Gastrocnemius medialis (tissue), 4 donors: ENCODE results near the gene MN1. TPM values are rescaled to one million over a fixed set of nuclear protein-coding genes. Genes with fewer than 3 reads are reported as not detected.

Experiments used
- ATAC-seq, 2 donors: fragments of 150-250 bp; one replicate each; pipeline ENCODE4 v1.9.1; 2016
- DNase-seq, 2 donors: peaks; one replicate each; pipeline ENCODE4 v3.0.0-alpha.2; 2019
- H3K27ac ChIP-seq, 4 donors: fragments of 200-600 bp; sonication (generic); 1 replicate in 1 of 4; 2 replicates in 3 of 4; pipeline ENCODE4 v1.5.1; 2016 to 2018; ENCODE audit warnings: mild to moderate bottlenecking in 2 of 4, moderate library complexity in 1 of 4
- H3K27me3 ChIP-seq, 3 donors: fragments of 200-600 bp; sonication (generic) in 2 of 3; 1 replicate in 1 of 3; 2 replicates in 2 of 3; pipeline versions ENCODE4 v1.5.1 to v1.6.0; 2016 to 2019; ENCODE audit warnings: mild to moderate bottlenecking in 1 of 3, moderate library complexity in 1 of 3
- H3K36me3 ChIP-seq, 2 donors: fragments of 200-600 bp; sonication (generic) in 1 of 2; one replicate each; pipeline ENCODE4 v1.5.1; 2017 to 2018
- H3K4me1 ChIP-seq, 2 donors: fragments of 200-600 bp; sonication (generic) in 1 of 2; one replicate each; pipeline ENCODE4 v1.5.1; 2016 to 2017; ENCODE audit warnings: mild to moderate bottlenecking in 2 of 2
- H3K4me3 ChIP-seq, 4 donors: fragments of 200-600 bp; sonication (generic) in 3 of 4; 1 replicate in 1 of 4; 2 replicates in 3 of 4; pipeline ENCODE4 v1.5.1; 2016 to 2019; ENCODE audit warnings: mild to moderate bottlenecking in 2 of 4
- H3K9me3 ChIP-seq, 3 donors: fragments of 200-600 bp; sonication (generic) in 2 of 3; 1 replicate in 1 of 3; 2 replicates in 2 of 3; pipeline ENCODE4 v1.5.1; 2016 to 2019
- CTCF ChIP-seq, 5 experiments: fragments of 450-650 bp in 3 of 5; fragments of 200-600 bp in 2 of 5; sonication (generic) in 2 of 5; IDR thresholded peaks in 4 of 5; conservative IDR thresholded peaks in 1 of 5; 1 replicate in 4 of 5; 2 replicates in 1 of 5; pipeline ENCODE4 v1.5.1; 2016 to 2019; ENCODE audit warnings: antibody characterized with exemption in 5 of 5, mild to moderate bottlenecking in 3 of 5, moderate library complexity in 3 of 5
- POLR2A ChIP-seq, 2 donors: fragments of 450-650 bp; IDR thresholded peaks; one replicate each; pipeline ENCODE4 v1.6.1; 2017; ENCODE audit warnings: antibody characterized with exemption in 2 of 2, mild to moderate bottlenecking in 2 of 2, moderate library complexity in 2 of 2
- in situ Hi-C, 4 donors: fragments of 200-750 bp; cut with MboI; loops; one replicate each; pipeline versions ENCODE4 v1.15.0 to v1.8.0; 2017; ENCODE audit warnings: low sequenced_read_pairs in 4 of 4
- intact Hi-C: fragments of 100-400 bp; cut with DNase I; formaldehyde crosslinking; loops from one replicate; pipeline ENCODE4 v1.15.1; 2023; ENCODE audit warnings: low total_unique reads
- total RNA-seq, 4 donors: library from RNA; depleted of rRNA; stranded (reverse); fragments of >200 nt; gene quantifications; one replicate each; pipeline versions ENCODE4 v1.1.0 to v1.2.3, GENCODE V29; 2016

The MN1 gene
- total RNA-seq, 4 donors from 2014 or later = 8.8 to 40.0 (median 36.6) TPM

GRCh38 chr22:27772984-27773498 is 28.5 kb downstream of the MN1 start:
- no peaks in the 10 kb centered on the region for H3K27me3 ChIP-seq
- in situ Hi-C loops (no loop called here), intact Hi-C loops (no loop called here)
- peak overlapping the region; percentile 13 to 94 (median 62) for H3K27ac ChIP-seq
- ATAC-seq = no peak
- no peak overlapping the region for H3K4me3 ChIP-seq
- H3K4me1 ChIP-seq = peaks cover 26 to 48% of the 10 kb centered on the region in 2 donors
- no peaks in the 10 kb centered on the region for H3K9me3 ChIP-seq
- TF ChIP-seq CTCF (IDR thresholded peaks at IDR 0.05 in 4 of 5, conservative IDR thresholded peaks at IDR 0.05 in 1 of 5) (no peak), POLR2A (IDR thresholded peaks at IDR 0.05) (no peak)
- no peak for DNase-seq
- no peaks in the 10 kb centered on the region for H3K36me3 ChIP-seq

GRCh38 chr22:27772081-27772983 is 29.2 kb downstream of the MN1 start:
- H3K27ac ChIP-seq = peak overlapping the region; percentile 35 to 94 (median 66)
- no peak for TF ChIP-seq CTCF (IDR thresholded peaks at IDR 0.05 in 4 of 5, conservative IDR thresholded peaks at IDR 0.05 in 1 of 5)
- TF ChIP-seq POLR2A (IDR thresholded peaks at IDR 0.05) = no peak
- in situ Hi-C loops (no loop called here), intact Hi-C loops (no loop called here)
- ATAC-seq (no peak), DNase-seq (no peak)
- H3K4me3 ChIP-seq = no peak overlapping the region
- H3K36me3 ChIP-seq = no peaks in the 10 kb centered on the region
- no peaks in the 10 kb centered on the region for H3K9me3 ChIP-seq
- peaks cover 23 to 44% of the 10 kb centered on the region in 2 donors for H3K4me1 ChIP-seq
- H3K27me3 ChIP-seq = no peaks in the 10 kb centered on the region

GRCh38 chr22:27771637-27772036 is 29.9 kb downstream of the MN1 start:
- TF ChIP-seq CTCF (IDR thresholded peaks at IDR 0.05 in 4 of 5, conservative IDR thresholded peaks at IDR 0.05 in 1 of 5) (no peak), POLR2A (IDR thresholded peaks at IDR 0.05) (no peak)
- H3K27me3 ChIP-seq = no peaks in the 10 kb centered on the region
- H3K4me1 ChIP-seq = peaks cover 17 to 38% of the 10 kb centered on the region in 2 donors
- H3K36me3 ChIP-seq = no peaks in the 10 kb centered on the region
- peak overlapping the region; percentile 19 to 90 (median 38) for H3K27ac ChIP-seq
- no peak overlapping the region for H3K4me3 ChIP-seq
- intact Hi-C loops = no loop called here
- in situ Hi-C loops = no loop called here
- no peaks in the 10 kb centered on the region for H3K9me3 ChIP-seq
- ATAC-seq (no peak), DNase-seq (no peak)

- Histone ChIP-seq H3K4me1 (peaks cover 7 to 17% of the 10 kb centered on the region in 2 donors), H3K27ac (peak overlapping the region in 2 of 4 donors; percentile 11 to 63), H3K27me3 (no peaks in the 10 kb centered on the region)
Measured at GRCh38 chr22:27769012-27769411, 32.5 kb downstream of the MN1 start.

More at GRCh38 chr22:27769012-27769411, 32.5 kb downstream of the MN1 start:
- DNase-seq = no peak
- Histone ChIP-seq H3K4me3 (no peak overlapping the region), H3K36me3 (no peaks in the 10 kb centered on the region), H3K9me3 (no peaks in the 10 kb centered on the region)
- in situ Hi-C loops (no loop called here), intact Hi-C loops (no loop called here)
- ATAC-seq = no peak
- no peak for TF ChIP-seq POLR2A (IDR thresholded peaks at IDR 0.05)
- TF ChIP-seq CTCF (IDR thresholded peaks at IDR 0.05 in 4 of 5, conservative IDR thresholded peaks at IDR 0.05 in 1 of 5) = no peak
